Heart left ventricle (tissue), 13 donors: Measurements from ENCODE around the gene TMEM203.

Experiments
- CTCF ChIP-seq, 12 donors: fragments of 200-600 bp; sonication (generic) in 4 of 12; IDR thresholded peaks; one replicate each; pipeline versions ENCODE4 v1.5.0 to v1.8.0; 2018 to 2022; ENCODE audit warnings: antibody characterized with exemption in 12 of 12, mild to moderate bottlenecking in 5 of 12
- POLR2A ChIP-seq, 2 donors: fragments of 450-650 bp; IDR thresholded peaks; one replicate each; pipeline ENCODE4 v1.6.1; 2017; ENCODE audit warnings: antibody characterized with exemption in 2 of 2, mild to moderate bottlenecking in 2 of 2, moderate library complexity in 2 of 2
- donor health status: ischemic (EF 13 %, LVEDD 7.1; RV severe dilation, severe dysfunction).
- donor health status: DM: no; HTN: yes; CAD: no.
- donor health status: DM: no; HTN: no; CAD: no.
- donor health status: ischemic (EF 25% LVEDD 6.9; RV normal size, moderate dysfunction).
- donor health status: ischemic (EF 25% LVEDD 5.7; RV mildly dilated, moderate dysfunction).
- donor health status: ischemic (EF 35%, LVEDD 5.7; RV mildly dilated, moderate dysfunction).
- donor health status: nonischemic (EF 11% LVEDD 7.7; RV severe dilation, severe dysfunction).
- donor health status: DM: yes; HTN: yes; CAD: no.
- donor health status: PGD.
- donor health status: ischemic (EF 29% LVEDD 5.4; RV normal size, mild dysfunction).
- donor health status: nonischemic (EF 23%, LVEDD 6.1; RV moderate dilation, normal function).

- TF ChIP-seq POLR2A (IDR thresholded peaks at IDR 0.05) (no peak), CTCF (IDR thresholded peaks at IDR 0.05) (no peak)
These were observed 13.0 kb downstream of the TMEM203 start for GRCh38 chr9:137192448-137192780.
